Epithelial cell of proximal tubule (primary cell): ENCODE measurements around the gene NFKB1. TPM values are rescaled to one million over a fixed set of nuclear protein-coding genes. Genes with fewer than 3 reads are reported as not detected.

Experiments
- DNase-seq: peaks from one replicate; pipeline ENCODE4 v3.0.0-alpha.2; 2011; ENCODE audit warnings: low read depth
- H3K4me3 ChIP-seq: 2 replicates; pipeline ENCODE4 v1.5.1; 2011; ENCODE audit warnings: low read depth, mild to moderate bottlenecking, low read length
- total RNA-seq: library from RNA; depleted of rRNA; stranded (reverse); fragments of >200 nt; gene quantifications from 2 replicates; pipeline ENCODE4 v1.2.3, GENCODE V29; 2015
- TF ChIP-seq, protein P1 (sequence below): conservative IDR thresholded peaks from 2 replicates; pipeline ENCODE4 v1.5.1; 2012; ENCODE audit warnings: low read depth, mild to moderate bottlenecking, low read length

Gene NFKB1
- total RNA-seq, 1 donor from 2014 or later = 26.2 TPM

GRCh38 chr4:102552781-102553180 lies 51.6 kb downstream of the NFKB1 start:
- TF ChIP-seq, protein P1, sequence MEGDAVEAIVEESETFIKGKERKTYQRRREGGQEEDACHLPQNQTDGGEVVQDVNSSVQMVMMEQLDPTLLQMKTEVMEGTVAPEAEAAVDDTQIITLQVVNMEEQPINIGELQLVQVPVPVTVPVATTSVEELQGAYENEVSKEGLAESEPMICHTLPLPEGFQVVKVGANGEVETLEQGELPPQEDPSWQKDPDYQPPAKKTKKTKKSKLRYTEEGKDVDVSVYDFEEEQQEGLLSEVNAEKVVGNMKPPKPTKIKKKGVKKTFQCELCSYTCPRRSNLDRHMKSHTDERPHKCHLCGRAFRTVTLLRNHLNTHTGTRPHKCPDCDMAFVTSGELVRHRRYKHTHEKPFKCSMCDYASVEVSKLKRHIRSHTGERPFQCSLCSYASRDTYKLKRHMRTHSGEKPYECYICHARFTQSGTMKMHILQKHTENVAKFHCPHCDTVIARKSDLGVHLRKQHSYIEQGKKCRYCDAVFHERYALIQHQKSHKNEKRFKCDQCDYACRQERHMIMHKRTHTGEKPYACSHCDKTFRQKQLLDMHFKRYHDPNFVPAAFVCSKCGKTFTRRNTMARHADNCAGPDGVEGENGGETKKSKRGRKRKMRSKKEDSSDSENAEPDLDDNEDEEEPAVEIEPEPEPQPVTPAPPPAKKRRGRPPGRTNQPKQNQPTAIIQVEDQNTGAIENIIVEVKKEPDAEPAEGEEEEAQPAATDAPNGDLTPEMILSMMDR = no peak
- no peak overlapping the region for H3K4me3 ChIP-seq
- no peak for DNase-seq

GRCh38 chr4:102553982-102554381 lies 52.8 kb downstream of the NFKB1 start:
- H3K4me3 ChIP-seq = no peak overlapping the region
- TF ChIP-seq, protein P1 = no peak
- no peak for DNase-seq

GRCh38 chr4:102554482-102554881 lies 53.3 kb downstream of the NFKB1 start:
- TF ChIP-seq, protein P1 = no peak
- no peak overlapping the region for H3K4me3 ChIP-seq
- no peak for DNase-seq

DNA sequence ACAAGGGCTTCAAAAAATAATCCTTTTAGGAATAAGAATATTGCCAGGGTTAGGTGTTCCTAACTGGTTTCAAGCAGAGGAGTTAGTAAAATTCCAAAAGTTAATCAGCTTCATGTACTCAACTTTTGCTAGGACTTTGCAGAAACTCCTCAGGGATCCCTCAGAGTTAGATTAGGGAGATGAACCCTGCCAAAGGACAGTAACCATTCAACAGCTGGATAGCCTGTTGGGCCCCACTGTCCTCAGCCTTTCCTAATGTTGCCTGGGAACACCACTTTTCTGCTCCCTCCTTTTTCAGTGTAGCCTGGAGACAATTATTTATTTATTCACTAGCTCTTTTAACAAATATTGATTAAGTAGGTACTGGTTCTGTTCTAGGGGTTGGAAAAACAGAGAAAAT lies 53.8 kb downstream of the NFKB1 start:
- TF ChIP-seq, protein P1 = no peak
- H3K4me3 ChIP-seq = no peak overlapping the region
- DNase-seq = no peak

DNA sequence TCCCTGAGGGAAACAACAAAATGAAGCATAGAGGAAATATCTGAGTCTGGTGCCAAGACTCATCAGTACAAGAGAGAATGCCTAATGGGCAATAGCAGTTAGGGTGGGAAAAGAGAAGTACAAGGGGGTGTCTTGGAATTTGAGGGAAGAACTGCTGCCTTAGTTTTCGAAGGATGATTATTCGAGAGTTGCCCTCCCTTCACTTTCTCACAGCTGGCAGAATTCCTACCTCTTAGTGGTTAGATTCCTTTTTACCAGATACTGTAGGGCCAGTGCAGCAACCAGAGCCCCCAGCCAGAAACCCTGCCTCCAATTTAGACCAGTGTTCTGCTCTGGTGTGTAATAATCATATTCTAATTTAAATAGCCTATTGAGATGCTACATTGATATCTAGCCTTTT lies 56.5 kb downstream of the NFKB1 start:
- H3K4me3 ChIP-seq = no peak overlapping the region
- DNase-seq = no peak
- TF ChIP-seq, protein P1 = no peak

GRCh38 chr4:102560115-102560514 lies 59.0 kb downstream of the NFKB1 start:
- no peak for DNase-seq
- H3K4me3 ChIP-seq = no peak overlapping the region
- TF ChIP-seq, protein P1 = no peak

DNA sequence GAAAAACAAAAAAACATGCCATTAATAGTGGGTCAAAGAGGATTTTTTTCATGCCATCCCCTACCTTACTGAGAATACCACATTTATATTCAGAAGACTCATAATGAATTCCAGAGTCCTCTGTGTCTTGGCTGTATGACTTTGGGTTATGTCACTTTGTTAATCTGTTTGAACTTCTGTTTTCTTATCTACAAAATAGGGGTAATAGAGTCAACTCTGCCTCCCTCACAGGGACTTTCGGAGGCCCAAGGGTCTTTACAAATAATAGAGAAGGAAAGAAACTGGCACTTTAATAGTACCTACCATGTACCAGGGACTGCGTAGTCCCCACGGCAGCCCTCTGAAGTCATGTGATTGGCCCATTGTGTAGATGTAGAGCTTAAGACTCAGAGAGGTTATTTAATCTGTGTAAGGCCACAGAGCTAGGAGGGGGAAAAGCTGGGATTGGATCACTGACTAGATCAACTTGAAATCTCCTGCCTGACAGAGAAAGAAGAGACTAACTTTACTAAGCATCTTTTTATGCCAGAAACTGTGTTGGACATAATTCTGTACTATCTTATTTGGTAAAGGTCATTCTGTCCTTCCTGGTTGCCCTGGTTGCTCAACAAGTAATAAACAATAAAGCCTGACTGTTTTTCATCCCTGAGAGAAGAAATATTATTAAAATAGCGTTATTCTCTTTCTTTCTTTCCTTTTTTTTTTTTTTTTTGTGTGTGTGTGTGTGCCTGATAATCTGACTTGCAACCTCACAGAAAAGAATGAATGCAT lies 59.6 kb downstream of the NFKB1 start:
- no peak for DNase-seq
- TF ChIP-seq, protein P1 = no peak
- no peak overlapping the region for H3K4me3 ChIP-seq
